ENCODE results near the gene LRP1.

DNA sequence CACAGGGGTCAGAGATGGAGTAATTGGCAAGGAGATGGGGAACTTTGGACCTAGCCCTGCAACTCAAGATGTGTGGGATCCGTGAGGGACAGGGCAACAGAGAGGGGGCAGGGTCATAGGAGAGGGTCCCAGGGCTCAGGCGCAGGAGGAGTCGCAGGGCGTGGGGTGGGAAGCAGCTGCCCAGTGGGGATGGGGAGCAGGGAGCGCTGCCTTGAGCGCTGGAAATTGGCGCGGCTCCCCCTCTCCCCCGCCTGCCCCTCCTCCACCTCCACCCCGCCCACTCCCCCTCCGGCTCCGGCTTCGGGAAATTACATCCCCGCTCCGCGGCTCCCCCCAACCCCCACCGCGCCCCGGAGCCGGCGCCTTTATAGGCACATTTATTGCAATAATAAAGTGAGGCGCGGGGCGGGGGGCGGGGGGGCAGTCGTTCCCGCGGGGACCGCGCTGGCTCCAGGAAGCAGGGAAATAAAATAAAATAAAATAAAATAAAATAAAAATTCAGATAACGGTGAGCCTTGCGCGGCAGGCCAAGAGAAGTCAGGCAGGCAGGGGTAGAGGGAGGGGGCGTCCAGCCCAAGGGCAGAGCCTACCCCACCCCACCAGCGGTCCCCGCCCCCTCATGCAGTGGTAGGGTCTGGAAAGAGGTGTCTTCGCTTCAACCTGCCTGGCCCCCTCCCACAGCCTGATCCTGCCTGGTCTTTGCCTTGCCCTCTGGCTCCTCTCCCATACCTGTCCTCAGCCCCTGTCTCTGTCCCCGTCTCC, 91.9 kb downstream of the LRP1 start:
- TF ChIP-seq POLR2AphosphoS5 (IDR thresholded peaks at IDR 0.05; ENCODE audit: low read depth, low read length) (no peak), TCF12 (IDR thresholded peaks at IDR 0.05) (no peak), TCF12 (CRISPR knock-in tag; IDR thresholded peaks at IDR 0.05) (no peak), ATF4 (CRISPR knock-in tag; IDR thresholded peaks at IDR 0.05) (no peak), E2F1 (CRISPR knock-in tag; IDR thresholded peaks at IDR 0.05) (no peak), TBP (CRISPR knock-in tag; IDR thresholded peaks at IDR 0.05) (no peak), HNRNPH1 (optimal IDR thresholded peaks at IDR 0.05; ENCODE audit: low read depth, low read length) (no peak), REST (IDR thresholded peaks at IDR 0.05; ENCODE audit: borderline replicate concordance in 1 of 2, low read depth in 1 of 2, low read length in 2 of 2) (no peak), ZNF530 (CRISPR knock-in tag; IDR thresholded peaks at IDR 0.05; ENCODE audit: low read depth) (no peak), MLX (CRISPR knock-in tag; IDR thresholded peaks at IDR 0.05) (no peak), ZNF12 (CRISPR knock-in tag; IDR thresholded peaks at IDR 0.05) (no peak)
- TF ChIP-seq, protein P1, sequence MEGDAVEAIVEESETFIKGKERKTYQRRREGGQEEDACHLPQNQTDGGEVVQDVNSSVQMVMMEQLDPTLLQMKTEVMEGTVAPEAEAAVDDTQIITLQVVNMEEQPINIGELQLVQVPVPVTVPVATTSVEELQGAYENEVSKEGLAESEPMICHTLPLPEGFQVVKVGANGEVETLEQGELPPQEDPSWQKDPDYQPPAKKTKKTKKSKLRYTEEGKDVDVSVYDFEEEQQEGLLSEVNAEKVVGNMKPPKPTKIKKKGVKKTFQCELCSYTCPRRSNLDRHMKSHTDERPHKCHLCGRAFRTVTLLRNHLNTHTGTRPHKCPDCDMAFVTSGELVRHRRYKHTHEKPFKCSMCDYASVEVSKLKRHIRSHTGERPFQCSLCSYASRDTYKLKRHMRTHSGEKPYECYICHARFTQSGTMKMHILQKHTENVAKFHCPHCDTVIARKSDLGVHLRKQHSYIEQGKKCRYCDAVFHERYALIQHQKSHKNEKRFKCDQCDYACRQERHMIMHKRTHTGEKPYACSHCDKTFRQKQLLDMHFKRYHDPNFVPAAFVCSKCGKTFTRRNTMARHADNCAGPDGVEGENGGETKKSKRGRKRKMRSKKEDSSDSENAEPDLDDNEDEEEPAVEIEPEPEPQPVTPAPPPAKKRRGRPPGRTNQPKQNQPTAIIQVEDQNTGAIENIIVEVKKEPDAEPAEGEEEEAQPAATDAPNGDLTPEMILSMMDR (CRISPR knock-in tag; IDR thresholded peaks at IDR 0.05) = no peak

All from HepG2 (cell line).